GM12864 (cell line): ENCODE measurements around the gene LMNTD1.

Experiments used
- DNase-seq: peaks from one replicate; pipeline ENCODE4 v3.0.0-alpha.2; 2011; ENCODE audit warnings: low read depth
- H3K4me3 ChIP-seq: 2 replicates; pipeline ENCODE4 v1.5.1; 2011; ENCODE audit warnings: mild to moderate bottlenecking, low read depth, low read length, control low read depth
- CTCF ChIP-seq: IDR thresholded peaks from 2 replicates; pipeline ENCODE4 v1.5.1; 2011; ENCODE audit warnings: low read depth, mild to moderate bottlenecking, moderate library complexity, low read length, control low read depth, inconsistent platforms; ENCODE audit errors: missing control alignments

The LMNTD1 gene

GRCh38 chr12:25526778-25527177, 26.3 kb downstream of the LMNTD1 start:
- TF ChIP-seq CTCF = no peak
- H3K4me3 ChIP-seq = no peak overlapping the region
- no peak for DNase-seq

- no peak for TF ChIP-seq CTCF
- H3K4me3 ChIP-seq = no peak overlapping the region
- no peak for DNase-seq
These were observed 28.7 kb downstream of the LMNTD1 start for GRCh38 chr12:25524366-25524765.

- no peak for TF ChIP-seq CTCF
- no peak overlapping the region for H3K4me3 ChIP-seq
- DNase-seq = no peak
These were observed 31.3 kb downstream of the LMNTD1 start for GRCh38 chr12:25521625-25522256.

- no peak overlapping the region for H3K4me3 ChIP-seq
- no peak for TF ChIP-seq CTCF
- DNase-seq = no peak
These were observed 34.6 kb downstream of the LMNTD1 start for GRCh38 chr12:25518512-25518911.

- no peak overlapping the region for H3K4me3 ChIP-seq
- DNase-seq = no peak
- no peak for TF ChIP-seq CTCF
These were observed 48.3 kb downstream of the LMNTD1 start for GRCh38 chr12:25504744-25505143.

GRCh38 chr12:25503666-25504065, 49.4 kb downstream of the LMNTD1 start:
- no peak overlapping the region for H3K4me3 ChIP-seq
- DNase-seq = no peak

More at GRCh38 chr12:25503666-25504065, 49.4 kb downstream of the LMNTD1 start:
- no peak for TF ChIP-seq CTCF
